GM19035 (cell line): Measurements from ENCODE around the gene PTPN11.
A peak's percentile ranks its signal among the peaks of the same experiment; 100 is the strongest.
"Not testable (repeated sequence)": the region's sequence is repeated elsewhere in the genome, so short reads cannot be mapped to it uniquely, and the experiment has no call there.

Experiments
- ATAC-seq: cut with Tn5 transposase; IDR thresholded peaks from one replicate; pipeline ENCODE4 v1.9.1; 2021; ENCODE audit not compliant: unreplicated experiment

Gene PTPN11

DNA sequence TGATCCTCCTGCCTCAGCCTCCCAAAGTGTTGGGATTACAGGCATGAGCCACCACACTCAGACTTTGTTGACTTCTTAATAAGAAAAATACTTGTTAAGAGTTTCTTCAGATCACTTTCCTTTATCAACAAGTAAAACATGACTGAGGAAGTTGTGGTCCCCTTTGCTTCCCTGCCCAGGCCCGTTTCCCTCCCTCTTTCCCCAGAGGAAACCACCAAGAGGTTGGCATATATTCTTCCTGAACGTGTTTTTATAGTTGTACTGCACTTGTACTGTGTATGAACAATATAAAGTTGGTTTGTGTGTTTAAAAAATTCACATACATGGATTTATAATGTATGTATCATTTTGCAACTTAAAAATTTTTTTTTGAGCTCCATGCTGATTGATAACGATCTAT lies 28.4 kb downstream of the PTPN11 start:
- ATAC-seq = no peak

DNA sequence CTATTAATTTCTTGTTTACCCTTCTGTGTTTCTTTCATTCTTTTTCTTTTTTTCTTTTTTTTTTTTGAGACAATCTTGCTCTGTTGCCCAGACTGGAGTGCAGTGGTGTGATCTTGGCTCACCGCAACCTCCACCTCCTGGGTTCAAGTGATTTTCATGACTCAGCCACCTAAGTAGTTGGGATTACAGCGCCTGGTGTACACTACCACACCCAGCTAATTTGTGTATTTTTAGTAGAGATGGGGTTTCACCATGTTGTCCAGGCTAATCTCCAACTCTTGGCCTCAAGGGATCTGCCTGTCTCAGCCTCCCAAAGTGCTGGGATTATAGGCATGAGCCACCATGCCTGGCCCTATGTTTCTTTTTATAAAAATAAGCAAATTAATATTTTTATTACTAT lies 29.4 kb downstream of the PTPN11 start:
- not testable (repeated sequence) for ATAC-seq

DNA sequence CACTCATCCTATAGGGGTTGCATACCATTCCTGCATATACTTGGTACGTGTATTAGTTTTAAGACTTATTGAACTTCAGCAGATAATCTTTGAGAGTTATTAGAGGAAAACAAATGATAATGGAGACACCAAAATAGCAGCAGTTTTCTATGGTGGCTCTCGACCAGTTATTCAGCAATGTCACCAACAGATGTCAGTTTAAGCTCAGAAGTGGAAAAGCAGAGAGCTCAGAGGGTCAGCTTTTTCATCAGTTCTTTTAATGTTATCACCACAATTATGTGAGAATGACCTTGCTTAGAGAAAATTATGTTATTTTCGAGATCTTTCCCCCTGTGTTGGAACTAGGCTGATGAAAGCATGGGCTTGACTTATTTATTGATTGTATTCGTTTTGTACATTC lies 32.0 kb downstream of the PTPN11 start:
- ATAC-seq = no peak

DNA sequence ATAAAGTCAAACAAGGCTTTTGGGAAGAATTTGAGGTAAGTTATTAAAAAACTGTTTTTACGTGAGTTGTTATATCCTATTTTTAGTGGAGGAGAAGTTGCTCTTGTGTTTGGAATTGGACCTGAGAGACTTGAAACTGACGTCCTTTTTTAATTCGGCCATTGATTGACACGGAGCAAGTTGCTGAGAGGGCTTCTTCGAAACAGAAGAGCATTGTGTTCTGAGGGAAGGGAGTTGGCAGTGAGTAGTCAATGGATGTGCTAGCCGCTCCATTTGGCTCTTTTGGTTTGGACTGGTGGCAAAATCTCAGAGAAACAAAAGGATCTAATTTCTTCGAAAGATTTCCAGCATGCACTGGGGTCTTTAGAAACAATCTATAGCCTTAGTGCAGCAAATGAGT lies 37.3 kb downstream of the PTPN11 start:
- no peak for ATAC-seq

DNA sequence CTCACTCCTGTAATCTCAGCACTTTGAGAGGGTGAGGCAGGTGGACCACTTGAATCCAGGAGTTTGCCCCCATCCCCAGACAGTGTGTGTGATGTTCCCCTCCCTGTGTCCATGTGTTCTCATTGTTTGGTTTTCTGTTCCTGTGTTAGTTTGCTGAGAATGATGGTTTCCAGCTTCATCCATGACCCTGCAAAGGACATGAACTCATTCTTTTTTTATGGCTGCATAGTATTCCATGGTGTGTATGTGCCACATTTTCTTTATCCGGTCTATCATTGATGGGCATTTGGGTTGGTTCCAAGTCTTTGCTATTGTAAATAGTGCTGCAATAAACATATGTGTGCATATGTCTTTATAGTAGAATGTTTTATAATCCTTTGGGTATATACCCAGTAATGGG lies 38.4 kb downstream of the PTPN11 start:
- ATAC-seq = not testable (repeated sequence)

DNA sequence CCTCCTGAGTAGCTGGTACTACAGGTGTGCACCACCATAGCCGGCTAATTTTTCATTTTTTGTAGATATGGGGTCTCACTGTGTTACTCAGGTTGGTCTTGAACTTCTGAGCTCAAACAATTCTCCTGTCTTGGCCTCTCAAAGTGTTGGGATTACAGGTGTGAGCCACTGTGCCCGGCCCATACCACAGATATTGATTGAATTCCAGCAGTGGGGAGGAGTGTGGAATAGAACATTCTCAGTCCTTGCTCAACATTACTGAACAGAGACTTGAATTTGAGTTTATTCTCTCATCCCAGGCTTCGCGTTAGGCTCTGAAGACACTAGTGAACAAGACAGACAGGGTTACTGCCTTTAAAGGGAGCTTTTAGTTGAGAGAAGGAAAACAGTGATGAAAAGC lies 39.6 kb downstream of the PTPN11 start:
- no peak for ATAC-seq

DNA sequence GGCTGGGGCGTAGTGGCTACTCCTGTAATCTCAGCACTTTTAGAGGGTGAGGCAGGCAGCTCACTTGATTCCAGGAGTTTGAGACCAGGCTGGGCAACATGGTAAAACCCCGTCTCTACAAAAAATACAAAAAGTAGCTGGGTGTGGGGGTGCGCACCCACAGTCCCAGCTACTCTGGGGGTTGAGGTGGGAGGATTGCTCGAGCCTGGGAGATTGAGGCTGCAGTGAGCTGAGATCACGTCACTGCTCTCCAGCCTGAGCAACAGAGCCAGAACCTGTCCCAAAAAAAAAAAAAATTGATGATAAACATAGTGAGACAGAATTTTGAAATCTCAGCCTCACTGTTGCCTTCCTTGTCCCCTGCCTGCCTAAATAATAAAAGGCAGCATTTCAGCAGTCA lies 40.0 kb downstream of the PTPN11 start:
- ATAC-seq = no peak

DNA sequence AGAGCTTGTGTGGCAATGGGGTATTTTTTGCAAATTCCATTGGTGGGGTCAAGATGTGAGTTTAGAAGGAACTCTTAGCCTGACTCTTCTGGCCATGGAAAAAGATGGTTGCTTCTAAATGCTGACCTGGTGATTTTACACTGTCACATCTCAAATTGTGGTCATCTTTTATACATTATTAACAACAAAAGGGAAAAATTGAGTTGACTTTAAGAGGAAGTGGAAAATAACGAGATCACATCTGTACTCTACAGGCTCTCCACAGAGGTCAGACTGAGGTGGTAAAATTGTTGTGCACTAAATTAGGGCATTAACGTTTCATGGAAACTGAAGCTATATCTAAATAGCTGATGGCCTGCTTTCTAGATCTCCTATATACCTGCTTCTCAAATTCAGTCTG lies 44.7 kb downstream of the PTPN11 start:
- ATAC-seq = peak; percentile 52

DNA sequence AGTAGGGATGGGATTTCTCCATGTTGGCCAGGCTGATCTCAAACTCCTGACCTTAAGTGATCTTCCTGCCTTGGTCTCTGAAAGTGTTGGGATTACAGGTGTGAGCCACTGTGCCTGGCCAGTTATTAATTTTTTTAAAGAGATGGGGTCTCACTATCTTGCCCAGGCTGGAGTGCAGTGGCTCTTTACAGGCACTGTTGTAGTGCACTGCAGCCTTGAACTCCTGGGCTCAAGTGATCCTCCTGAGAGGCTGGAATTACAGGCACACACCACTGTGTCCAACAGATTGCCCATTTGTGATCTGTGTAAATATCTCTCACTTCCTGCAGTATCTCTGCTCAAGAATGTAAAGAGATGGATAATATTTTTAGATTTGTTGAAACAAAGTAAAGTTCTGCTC lies 45.9 kb downstream of the PTPN11 start:
- no peak for ATAC-seq

DNA sequence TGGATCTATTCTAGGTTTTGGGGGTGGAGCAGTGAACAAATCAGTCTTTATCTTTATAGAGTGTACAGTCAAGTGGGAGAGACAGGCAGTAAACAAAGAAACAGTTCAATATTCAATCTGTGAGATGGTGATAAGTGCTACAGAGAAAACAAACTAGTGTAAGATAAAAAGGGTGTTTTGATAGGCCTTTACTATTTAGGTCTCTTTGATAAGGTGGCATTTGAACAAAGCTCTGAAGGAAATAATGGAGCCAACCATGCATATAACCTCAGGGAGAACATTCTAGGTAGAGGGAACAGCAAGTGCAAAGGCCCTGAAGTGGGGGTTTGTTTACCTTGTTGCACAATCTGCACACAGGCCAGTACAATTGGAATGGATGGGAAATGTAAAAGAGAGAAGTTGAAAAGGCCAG lies 47.3 kb downstream of the PTPN11 start:
- ATAC-seq = no peak

DNA sequence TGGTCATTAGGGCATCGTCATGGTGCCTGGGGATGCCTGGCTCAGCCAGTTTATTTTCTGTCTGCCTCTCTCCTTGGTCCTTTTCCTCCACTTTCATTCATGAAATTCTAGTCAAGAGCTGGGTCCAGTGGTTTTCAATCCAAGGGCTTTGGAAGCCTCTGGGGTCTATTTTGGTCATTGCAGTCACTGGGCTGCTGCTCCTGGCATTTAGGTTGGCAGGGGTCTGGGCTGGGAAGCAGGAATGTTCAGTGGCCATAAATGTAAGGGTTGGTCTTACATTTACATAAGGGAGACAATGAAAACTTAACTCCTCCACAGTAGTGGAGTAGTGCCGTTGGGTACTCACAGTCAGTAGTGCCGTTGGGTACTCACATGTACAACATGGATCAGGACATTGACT lies 48.1 kb downstream of the PTPN11 start:
- ATAC-seq = no peak

DNA sequence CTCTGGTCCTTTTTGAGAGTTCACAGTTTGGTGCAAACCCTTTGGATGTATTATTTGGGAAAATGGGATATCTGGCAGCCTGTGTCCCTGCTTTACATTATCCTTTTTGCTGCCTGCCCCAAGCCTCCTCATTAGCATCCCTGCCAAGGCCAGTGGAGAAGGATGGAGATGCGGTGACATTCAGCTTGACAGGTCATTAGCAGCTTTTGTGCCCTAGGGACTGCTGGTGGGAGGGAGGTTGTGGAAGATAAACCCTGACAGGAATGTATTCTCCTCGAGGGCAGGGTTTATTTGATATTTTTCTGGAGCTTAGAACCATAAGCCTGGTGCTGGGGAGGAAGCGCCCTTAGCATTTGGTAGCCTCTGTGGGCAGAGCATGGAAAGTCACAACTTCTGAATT lies 49.3 kb downstream of the PTPN11 start:
- ATAC-seq = no peak

DNA sequence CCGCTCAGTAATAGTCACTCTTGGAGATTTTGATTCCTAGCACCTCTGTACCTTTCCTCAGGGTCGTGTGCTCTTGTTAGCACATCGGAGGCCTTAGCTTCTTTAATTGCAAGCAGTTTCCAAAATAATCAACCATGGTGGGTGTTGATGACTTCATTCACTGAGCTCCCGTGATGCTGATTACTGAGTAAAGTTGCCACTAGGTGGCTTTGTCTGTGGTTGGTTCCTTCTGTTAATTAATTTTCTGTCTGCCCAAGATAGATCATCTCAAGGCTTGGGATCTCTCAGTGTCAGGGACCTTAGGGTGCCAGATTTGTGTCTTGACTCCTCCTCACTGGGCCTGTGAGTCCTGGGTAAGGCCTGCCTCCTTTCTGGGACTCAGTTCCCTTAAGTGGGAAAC lies 54.3 kb downstream of the PTPN11 start:
- ATAC-seq = no peak

DNA sequence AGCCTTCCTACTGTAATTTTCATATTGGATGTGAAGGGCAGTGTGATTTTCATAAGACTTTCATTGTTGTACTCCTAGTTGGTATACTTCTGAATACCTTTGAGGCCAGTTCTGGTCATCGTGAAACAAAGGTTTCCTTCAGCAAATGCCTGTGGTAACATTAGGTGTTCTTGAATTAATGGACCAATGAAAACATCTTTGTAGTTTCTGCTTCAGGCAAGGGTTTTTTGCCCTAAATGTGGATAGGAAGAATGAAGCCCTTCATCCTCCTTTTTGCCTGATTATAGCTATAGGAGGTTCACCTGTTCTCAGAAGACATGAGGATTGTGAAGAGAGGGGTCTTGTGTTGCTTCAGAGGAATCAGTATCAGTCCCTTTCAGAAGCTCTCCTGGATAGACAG lies 60.7 kb downstream of the PTPN11 start:
- ATAC-seq = no peak

DNA sequence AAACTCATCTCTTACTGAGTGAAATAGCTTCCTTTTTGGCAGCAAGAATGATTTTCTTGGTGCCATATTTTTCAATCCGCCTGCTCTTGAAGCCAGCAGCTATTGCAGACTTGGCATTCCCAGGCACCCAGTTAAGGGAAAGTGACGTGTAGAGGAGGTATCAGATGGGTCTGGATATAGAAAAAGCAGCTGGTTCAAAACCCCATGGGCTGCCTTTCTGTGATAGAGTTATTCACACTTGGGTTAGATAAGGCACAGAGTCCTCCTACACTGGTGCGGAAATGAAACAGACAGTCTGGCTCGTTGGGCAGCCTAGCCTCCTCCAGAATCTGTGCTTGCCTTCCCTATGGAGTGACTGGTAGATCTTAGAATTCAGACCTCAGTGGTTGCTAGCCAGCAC lies 62.2 kb downstream of the PTPN11 start:
- ATAC-seq = no peak

DNA sequence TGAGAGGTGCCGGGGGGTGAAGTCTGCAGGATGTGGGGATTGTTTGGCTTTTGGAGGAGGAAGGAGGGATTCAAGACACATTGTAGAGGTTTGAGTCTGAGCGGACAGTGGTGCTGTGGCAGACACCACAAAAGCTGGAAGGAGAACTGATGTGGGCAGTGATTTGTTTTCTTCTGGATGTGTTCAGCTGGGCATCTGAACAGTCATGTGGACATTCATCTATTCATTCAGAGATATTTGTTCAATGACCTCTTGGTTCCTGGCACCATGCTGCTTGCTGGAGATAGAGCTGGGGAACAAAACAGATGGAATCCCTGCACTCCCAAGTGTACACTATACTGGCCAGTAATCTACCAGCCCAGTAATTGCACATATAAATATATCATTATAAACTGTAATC lies 64.0 kb downstream of the PTPN11 start:
- no peak for ATAC-seq

DNA sequence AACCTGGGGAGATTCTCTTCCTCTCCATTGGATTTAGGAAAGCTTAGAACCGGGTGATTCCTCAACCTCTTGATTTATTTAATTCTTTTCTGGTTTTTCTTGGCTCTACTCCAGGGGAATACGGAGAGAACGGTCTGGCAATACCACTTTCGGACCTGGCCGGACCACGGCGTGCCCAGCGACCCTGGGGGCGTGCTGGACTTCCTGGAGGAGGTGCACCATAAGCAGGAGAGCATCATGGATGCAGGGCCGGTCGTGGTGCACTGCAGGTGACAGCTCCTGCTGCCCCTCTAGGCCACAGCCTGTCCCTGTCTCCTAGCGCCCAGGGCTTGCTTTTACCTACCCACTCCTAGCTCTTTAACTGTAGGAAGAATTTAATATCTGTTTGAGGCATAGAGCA lies 67.6 kb downstream of the PTPN11 start:
- ATAC-seq = no peak

DNA sequence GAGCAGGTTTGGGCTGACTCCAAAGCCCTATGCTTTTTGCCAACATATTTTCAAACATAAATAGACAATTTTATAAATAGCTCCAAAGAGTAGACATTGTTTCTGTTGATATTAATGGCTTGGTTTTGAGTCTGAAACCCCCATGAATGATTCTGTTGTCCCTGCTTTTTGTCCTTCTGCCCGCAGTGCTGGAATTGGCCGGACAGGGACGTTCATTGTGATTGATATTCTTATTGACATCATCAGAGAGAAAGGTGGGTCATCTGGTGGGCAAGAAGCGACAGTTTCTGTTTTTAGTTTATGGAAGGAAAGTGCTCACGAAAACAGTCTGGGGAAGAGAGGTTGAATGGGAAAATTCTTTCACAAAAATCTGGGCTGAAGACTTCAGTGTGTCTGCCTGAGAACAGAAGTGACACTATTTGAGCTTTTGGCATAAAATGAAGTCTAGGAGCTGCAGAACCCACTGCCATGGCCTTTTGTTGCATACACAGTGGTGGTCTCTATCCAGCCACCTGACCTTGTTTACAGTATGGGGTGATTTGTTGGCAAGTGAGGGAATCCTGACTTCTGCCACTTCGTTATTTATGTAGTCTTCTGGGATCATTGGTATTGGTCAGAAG lies 69.6 kb downstream of the PTPN11 start:
- no peak for ATAC-seq

DNA sequence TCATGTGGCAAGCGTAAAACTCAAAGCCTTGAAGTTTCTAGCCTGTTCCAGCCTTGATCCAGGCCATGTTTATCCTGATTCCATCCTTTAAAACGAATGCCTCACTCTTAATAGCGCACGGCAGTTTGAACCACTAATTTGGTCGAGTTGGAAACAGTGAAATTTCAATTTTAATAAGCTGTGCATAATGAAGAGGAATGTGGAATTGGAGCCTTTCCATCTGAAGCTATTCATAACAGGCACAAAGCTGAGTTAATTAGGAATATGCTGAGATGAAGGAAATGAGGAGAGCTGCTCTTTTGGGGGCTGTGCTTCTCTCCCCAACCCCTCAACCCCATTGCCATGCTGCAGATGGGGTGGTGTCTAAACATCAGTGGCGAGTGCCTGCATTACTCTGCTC lies 70.7 kb downstream of the PTPN11 start:
- no peak for ATAC-seq

DNA sequence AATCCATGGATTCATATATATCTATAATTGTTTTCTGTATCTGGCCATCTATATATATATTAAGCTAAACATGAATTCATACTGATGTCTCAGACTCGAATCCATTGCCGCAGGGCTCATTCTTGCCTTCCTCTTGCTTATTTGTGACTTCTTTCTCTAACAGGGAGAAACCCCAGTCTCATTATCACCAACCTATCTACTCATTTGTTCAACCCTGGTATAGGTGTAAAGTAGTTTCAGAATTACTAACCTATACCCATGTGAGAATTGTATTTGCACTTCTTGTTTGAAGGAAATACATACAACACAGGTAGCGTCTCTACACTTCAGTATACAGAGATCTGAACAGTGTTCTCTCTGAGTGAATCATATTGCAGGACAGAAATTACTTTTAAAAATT lies 77.7 kb downstream of the PTPN11 start:
- peak; percentile 75 for ATAC-seq

DNA sequence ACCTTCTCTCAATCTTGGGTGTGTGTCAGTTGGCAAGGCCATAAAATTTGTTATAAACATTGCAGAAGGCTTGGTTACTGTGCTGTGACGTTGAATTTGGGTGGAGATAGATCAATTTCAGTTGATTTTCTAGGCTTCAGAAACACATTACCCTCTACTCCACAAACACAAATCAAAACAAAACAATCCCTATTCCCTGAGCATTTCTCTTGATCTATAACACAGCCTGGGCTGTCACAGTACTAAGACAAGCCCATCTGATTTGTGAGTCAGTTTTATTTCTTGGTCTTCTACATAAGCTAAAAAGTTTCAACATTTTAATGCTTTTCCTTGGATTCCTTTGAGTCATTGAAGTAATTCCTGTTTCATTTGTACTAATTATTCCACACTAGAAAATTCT lies 79.8 kb downstream of the PTPN11 start:
- no peak for ATAC-seq

DNA sequence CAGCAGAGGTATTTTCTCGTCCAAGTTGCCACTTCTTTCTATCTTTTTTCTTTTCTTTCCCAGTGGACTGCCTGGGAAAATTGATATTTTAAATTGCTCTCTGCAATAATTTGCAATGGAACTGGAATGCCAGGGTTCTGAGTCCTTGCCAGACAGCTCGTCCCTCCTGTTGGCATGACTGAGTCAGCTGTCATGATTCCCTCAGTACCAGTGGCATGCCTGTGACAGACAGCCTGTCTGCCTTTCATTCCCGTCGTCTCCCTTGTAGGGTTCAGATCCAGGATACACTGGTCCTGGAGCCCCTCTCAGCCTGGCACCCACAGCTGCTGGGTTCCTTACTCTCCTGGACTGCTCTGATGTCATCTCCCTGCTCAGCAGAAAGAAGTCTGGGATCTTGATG lies 84.8 kb downstream of the PTPN11 start:
- no peak for ATAC-seq

DNA sequence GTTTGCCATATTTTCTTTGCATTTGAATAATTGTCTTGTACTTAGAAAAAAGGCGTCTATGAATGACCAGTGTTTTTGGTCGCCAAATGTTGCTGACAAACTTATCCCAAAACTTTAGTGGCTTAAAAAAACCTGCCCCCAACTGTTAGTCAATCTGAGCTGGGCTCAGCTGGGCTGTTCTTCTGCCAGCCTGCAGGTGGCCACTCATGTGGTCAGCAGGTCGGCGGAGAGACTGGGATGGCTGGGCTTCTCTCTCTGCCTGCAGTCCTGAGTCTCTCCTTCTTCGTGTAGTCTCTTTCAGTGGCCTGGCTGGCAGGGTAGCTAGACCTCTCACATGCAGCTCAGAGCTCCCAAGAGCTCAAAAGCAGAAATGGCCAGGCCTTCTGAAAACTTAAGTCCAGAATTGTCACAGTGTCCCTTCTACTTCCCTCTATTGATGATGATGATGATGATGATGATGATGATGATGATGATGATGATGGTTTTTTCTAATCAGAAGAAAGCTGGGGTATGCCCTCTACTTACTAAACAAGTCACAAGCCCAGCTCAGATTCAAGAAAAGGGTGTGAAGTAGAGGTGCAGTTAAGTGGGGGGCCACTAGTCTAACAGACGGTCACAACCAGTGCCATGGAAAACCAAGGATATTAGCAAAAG lies 87.9 kb downstream of the PTPN11 start:
- ATAC-seq = no peak
